HEK293 (cell line): ENCODE measurements around the gene CCDC92B.

Source experiments
- CTCF ChIA-PET: fragments of 350-600 bp; formaldehyde crosslinking; extraction: SDS; loops from one replicate; lab custom pipeline; 2021; ENCODE audit warnings: antibody characterized with exemption; lab: Yijun Ruan, JAX
- POLR2A ChIA-PET: fragments of 300-600 bp; formaldehyde crosslinking; extraction: SDS; loops from one replicate; lab custom pipeline; 2020; ENCODE audit warnings: antibody characterized with exemption, inconsistent platforms; lab: Yijun Ruan, JAX
- H3K27ac ChIP-seq: fragments of 200-500 bp; sonication (Bioruptor generic); 2 replicates; pipeline ENCODE4 v1.5.1; 2014; ENCODE audit warnings: low read depth, low read length, control low read depth, inconsistent platforms; ENCODE audit errors: extremely low read depth
- H3K36me3 ChIP-seq, 2 experiments: fragments of 200-500 bp in 1 of 2; sonication (Bioruptor generic) in 1 of 2; 1 replicate in 1 of 2; 2 replicates in 1 of 2; pipeline ENCODE4 v1.5.1; 2014 to 2017; ENCODE audit warnings: inconsistent platforms in 2 of 2, low read length in 2 of 2; ENCODE audit not compliant: control insufficient read depth in 2 of 2, insufficient read depth in 1 of 2
- H3K4me1 ChIP-seq: fragments of 200-500 bp; sonication (Bioruptor generic); 2 replicates; pipeline ENCODE4 v1.5.1; 2014; ENCODE audit warnings: mild to moderate bottlenecking, low read length, inconsistent platforms; ENCODE audit not compliant: control insufficient read depth, insufficient read depth
- H3K4me3 ChIP-seq: 2 replicates; pipeline ENCODE4 v1.5.1; 2011; ENCODE audit warnings: low read depth, mild to moderate bottlenecking, control low read depth, low read length, moderate library complexity
- H3K9me3 ChIP-seq: fragments of 200-500 bp; sonication (Bioruptor generic); 2 replicates; pipeline ENCODE4 v1.5.1; 2014; ENCODE audit warnings: low read depth, low read length, inconsistent platforms; ENCODE audit not compliant: control insufficient read depth, insufficient read depth
- BCL11B ChIP-seq: fragments of 450-650 bp; formaldehyde crosslinking; IDR thresholded peaks from 2 replicates; pipeline ENCODE4 v1.5.1; 2016; ENCODE audit warnings: low read depth, missing biosample characterization, missing genetic modification characterization
- EGR2 ChIP-seq: fragments of 450-650 bp; formaldehyde crosslinking; IDR thresholded peaks from 2 replicates; pipeline ENCODE4 v1.5.1; 2016; ENCODE audit warnings: low read depth, missing biosample characterization, missing genetic modification characterization
- GLI2 ChIP-seq: fragments of 450-650 bp; formaldehyde crosslinking; IDR thresholded peaks from 2 replicates; pipeline ENCODE4; 2017; ENCODE audit warnings: missing biosample characterization, missing genetic modification characterization, low read depth, borderline replicate concordance
- GLIS1 ChIP-seq: fragments of 450-650 bp; formaldehyde crosslinking; IDR thresholded peaks from 2 replicates; pipeline ENCODE4 v1.5.1; 2016; ENCODE audit warnings: missing biosample characterization, missing genetic modification characterization
- KLF1 ChIP-seq: fragments of 450-650 bp; formaldehyde crosslinking; IDR thresholded peaks from 2 replicates; pipeline ENCODE4 v1.5.1; 2016; ENCODE audit warnings: missing biosample characterization, missing genetic modification characterization
- KLF9 ChIP-seq: fragments of 450-650 bp; formaldehyde crosslinking; IDR thresholded peaks from 2 replicates; pipeline ENCODE4 v1.5.1; 2016; ENCODE audit warnings: missing biosample characterization, missing genetic modification characterization, low read depth
- REST ChIP-seq: fragments of 450-650 bp; formaldehyde crosslinking; IDR thresholded peaks from 2 replicates; pipeline ENCODE4 v1.5.1; 2016; ENCODE audit warnings: missing biosample characterization, missing genetic modification characterization
- YY1 ChIP-seq: fragments of 450-650 bp; formaldehyde crosslinking; IDR thresholded peaks from 2 replicates; pipeline ENCODE4 v1.5.1; 2018; ENCODE audit warnings: missing biosample characterization, missing genetic modification characterization
- ZBTB7A ChIP-seq: fragments of 450-650 bp; formaldehyde crosslinking; IDR thresholded peaks from 2 replicates; pipeline ENCODE4 v1.5.1; 2016; ENCODE audit warnings: low read depth, missing biosample characterization, missing genetic modification characterization
- ZFP37 ChIP-seq: fragments of 450-650 bp; formaldehyde crosslinking; IDR thresholded peaks from 2 replicates; pipeline ENCODE4 v1.5.1; 2016; ENCODE audit warnings: missing biosample characterization, missing genetic modification characterization
- ZNF2 ChIP-seq: fragments of 450-650 bp; formaldehyde crosslinking; IDR thresholded peaks from 2 replicates; pipeline ENCODE4 v1.5.1; 2016; ENCODE audit warnings: missing biosample characterization, missing genetic modification characterization
- ZNF26 ChIP-seq: fragments of 450-650 bp; formaldehyde crosslinking; IDR thresholded peaks from 2 replicates; pipeline ENCODE4 v1.5.1; 2016; ENCODE audit warnings: missing biosample characterization, missing genetic modification characterization
- ZNF302 ChIP-seq: fragments of 450-650 bp; formaldehyde crosslinking; IDR thresholded peaks from 2 replicates; pipeline ENCODE4 v1.5.1; 2016; ENCODE audit warnings: missing biosample characterization, missing genetic modification characterization, low read depth
- ZNF394 ChIP-seq: fragments of 450-650 bp; formaldehyde crosslinking; IDR thresholded peaks from 2 replicates; pipeline ENCODE4 v1.5.1; 2016; ENCODE audit warnings: missing biosample characterization, missing genetic modification characterization, mild to moderate bottlenecking, moderate library complexity, borderline replicate concordance
- ZNF530 ChIP-seq: fragments of 450-650 bp; formaldehyde crosslinking; IDR thresholded peaks from 2 replicates; pipeline ENCODE4 v1.5.1; 2016; ENCODE audit warnings: low read depth, missing biosample characterization, missing genetic modification characterization
- ZNF639 ChIP-seq: fragments of 450-650 bp; formaldehyde crosslinking; IDR thresholded peaks from 2 replicates; pipeline ENCODE4 v1.5.1; 2016; ENCODE audit warnings: missing biosample characterization, missing genetic modification characterization
- ZNF645 ChIP-seq: fragments of 450-650 bp; formaldehyde crosslinking; IDR thresholded peaks from 2 replicates; pipeline ENCODE4; 2016; ENCODE audit warnings: missing biosample characterization, missing genetic modification characterization
- ZNF692 ChIP-seq: fragments of 450-650 bp; formaldehyde crosslinking; IDR thresholded peaks from 2 replicates; pipeline ENCODE4 v1.5.1; 2016; ENCODE audit warnings: missing biosample characterization, missing genetic modification characterization
- ZNF777 ChIP-seq: fragments of 450-650 bp; formaldehyde crosslinking; IDR thresholded peaks from 2 replicates; pipeline ENCODE4 v1.5.1; 2017; ENCODE audit warnings: missing biosample characterization, missing genetic modification characterization, borderline replicate concordance
- ZNF785 ChIP-seq: fragments of 450-650 bp; formaldehyde crosslinking; IDR thresholded peaks from 2 replicates; pipeline ENCODE4 v1.5.1; 2016; ENCODE audit warnings: missing biosample characterization, missing genetic modification characterization
- ZNF792 ChIP-seq: fragments of 450-650 bp; formaldehyde crosslinking; IDR thresholded peaks from 2 replicates; pipeline ENCODE4 v1.5.1; 2016; ENCODE audit warnings: missing biosample characterization, missing genetic modification characterization

Gene CCDC92B

GRCh38 chr17:2798188-2798587 lies 48.7 kb upstream of the CCDC92B start (continued):
- TF ChIP-seq BCL11B (tag by site-specific recombination) (no peak), ZFP37 (tag by site-specific recombination) (no peak), KLF9 (tag by site-specific recombination) (no peak), ZNF785 (tag by site-specific recombination) (no peak)

- Histone ChIP-seq H3K9me3 (no peaks in the 10 kb centered on the region), H3K4me1 (no peaks in the 10 kb centered on the region), H3K36me3 (no peaks in the 10 kb centered on the region), H3K27ac (no peak overlapping the region), H3K4me3 (no peak overlapping the region)
- CTCF ChIA-PET = interaction anchor here (1.1 kb wide), 1 partner anchor 11 kb away, joined by 5 read pairs; no protein-coding TSS in a partner anchor
- TF ChIP-seq ZNF2 (no peak), GLIS1 (no peak), ZBTB7A (tag by site-specific recombination) (no peak), EGR2 (tag by site-specific recombination) (no peak), ZNF777 (tag by site-specific recombination) (no peak), ZNF26 (tag by site-specific recombination) (no peak), YY1 (tag by site-specific recombination) (no peak), ZNF302 (tag by site-specific recombination) (no peak), KLF1 (peak; percentile 47)
- POLR2A ChIA-PET = no interaction called here
Measured at GRCh38 chr17:2797637-2798036, 48.2 kb upstream of the CCDC92B start.

- no peak overlapping the region for H3K4me3 ChIP-seq
- CTCF ChIA-PET = interaction anchor here (1.1 kb wide), 1 partner anchor 11 kb away, joined by 5 read pairs; no protein-coding TSS in a partner anchor
Measured at GRCh38 chr17:2797226-2797625, 47.8 kb upstream of the CCDC92B start.

More at GRCh38 chr17:2797226-2797625, 47.8 kb upstream of the CCDC92B start:
- no peaks in the 10 kb centered on the region for H3K9me3 ChIP-seq
- no peaks in the 10 kb centered on the region for H3K36me3 ChIP-seq
- TF ChIP-seq ZNF792 (tag by site-specific recombination) (no peak), GLI2 (tag by site-specific recombination) (no peak), YY1 (tag by site-specific recombination) (no peak), ZNF530 (tag by site-specific recombination) (no peak), ZNF692 (tag by site-specific recombination) (no peak), ZNF394 (tag by site-specific recombination) (no peak), ZNF645 (tag by site-specific recombination) (no peak), ZNF639 (no peak), REST (tag by site-specific recombination) (no peak)
- TF ChIP-seq, all 188 proteins: peak for 0
- POLR2A ChIA-PET = no interaction called here
- H3K4me1 ChIP-seq = no peaks in the 10 kb centered on the region
- H3K27ac ChIP-seq = no peak overlapping the region
